Suprapubic skin (tissue), 4 donors: ENCODE measurements around the gene NQO2. TPM values are rescaled to one million over a fixed set of nuclear protein-coding genes. Genes with fewer than 3 reads are reported as not detected.
A peak's percentile ranks its signal among the peaks of the same experiment; 100 is the strongest.

ENCODE experiments used
- DNase-seq, 2 donors: peaks; one replicate each; pipeline ENCODE4 v3.0.0-alpha.2; 2019; ENCODE audit warnings: low spot score in 2 of 2
- H3K27ac ChIP-seq: fragments of 200-600 bp; sonication (generic); one replicate; pipeline ENCODE4 v1.5.1; 2019
- H3K27me3 ChIP-seq: fragments of 200-600 bp; sonication (generic); one replicate; pipeline ENCODE4 v1.5.1; 2019
- H3K36me3 ChIP-seq: fragments of 200-600 bp; sonication (generic); one replicate; pipeline ENCODE4 v1.5.1; 2019
- H3K4me1 ChIP-seq: fragments of 200-600 bp; sonication (generic); one replicate; pipeline ENCODE4 v1.5.1; 2019
- H3K4me3 ChIP-seq: fragments of 200-600 bp; sonication (generic); one replicate; pipeline ENCODE4 v1.5.1; 2019; ENCODE audit warnings: mild to moderate bottlenecking
- H3K9me3 ChIP-seq: fragments of 200-600 bp; sonication (generic); one replicate; pipeline ENCODE4 v1.5.1; 2019
- CTCF ChIP-seq, 2 donors: fragments of 200-600 bp in 1 of 2; fragments of 450-650 bp in 1 of 2; sonication (generic) in 1 of 2; IDR thresholded peaks; one replicate each; pipeline ENCODE4 v1.5.1; 2016 to 2019; ENCODE audit warnings: antibody characterized with exemption in 2 of 2, mild to moderate bottlenecking in 1 of 2, moderate library complexity in 1 of 2
- EP300 ChIP-seq: sonication (generic); formaldehyde crosslinking; IDR thresholded peaks from one replicate; pipeline ENCODE4 v1.6.1; 2017; ENCODE audit warnings: antibody characterized with exemption
- POLR2A ChIP-seq, 2 donors: fragments of 450-650 bp; IDR thresholded peaks; one replicate each; pipeline ENCODE4 v1.6.1; 2017; ENCODE audit warnings: antibody characterized with exemption in 2 of 2, mild to moderate bottlenecking in 2 of 2, moderate library complexity in 2 of 2
- POLR2AphosphoS5 ChIP-seq, 3 donors: sonication (generic); formaldehyde crosslinking; IDR thresholded peaks; one replicate each; pipeline ENCODE4 v1.6.1; 2017; ENCODE audit warnings: antibody characterized with exemption in 3 of 3
- WGBS: methylation state at CpG from one replicate; pipeline ENCODE4 v1.1.5; 2018; 5-methylcytosine and 5-hydroxymethylcytosine counted together
- total RNA-seq, 4 donors: library from RNA; depleted of rRNA; stranded (reverse); fragments of >200 nt; gene quantifications; one replicate each; pipeline ENCODE4 v1.1.0, GENCODE V29; 2016

NQO2 gene
- total RNA-seq, 4 donors from 2014 or later: 22.8 to 40.4 (median 38.3) TPM

DNA sequence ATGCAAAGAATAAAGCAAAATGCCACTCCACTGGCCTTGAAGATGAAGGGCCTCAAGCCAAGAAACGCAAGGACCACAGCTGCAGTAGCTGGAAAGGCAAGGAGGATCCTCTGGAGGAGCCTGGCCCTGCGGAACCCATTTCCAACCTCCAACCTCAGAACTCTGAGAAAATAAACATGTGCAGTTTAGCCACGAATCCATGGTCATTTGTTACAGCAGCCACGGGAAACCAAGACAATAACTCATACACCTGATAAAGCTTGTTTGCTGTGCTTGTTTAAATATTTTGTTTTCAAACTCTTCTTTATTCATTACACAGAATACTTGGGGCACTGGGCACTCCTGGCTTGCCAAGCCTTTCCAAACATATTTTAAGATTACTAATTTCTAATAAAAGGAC is 38.8 kb upstream of the NQO2 start:
- H3K4me1 ChIP-seq: peaks cover 35% of the 10 kb centered on the region
- H3K4me3 ChIP-seq: no peak overlapping the region
- no peak overlapping the region for H3K27ac ChIP-seq
- TF ChIP-seq POLR2A (IDR thresholded peaks at IDR 0.05): no peak
- TF ChIP-seq POLR2AphosphoS5 (IDR thresholded peaks at IDR 0.05): no peak
- no peak for TF ChIP-seq EP300
- no peak for TF ChIP-seq CTCF (IDR thresholded peaks at IDR 0.05)
- H3K27me3 ChIP-seq: no peaks in the 10 kb centered on the region
- peaks cover 3% of the 10 kb centered on the region for H3K36me3 ChIP-seq
- DNase-seq: no peak
- 79% methylated on average over 4 of the region's 4 CpGs for WGBS
- H3K9me3 ChIP-seq: no peaks in the 10 kb centered on the region

DNA sequence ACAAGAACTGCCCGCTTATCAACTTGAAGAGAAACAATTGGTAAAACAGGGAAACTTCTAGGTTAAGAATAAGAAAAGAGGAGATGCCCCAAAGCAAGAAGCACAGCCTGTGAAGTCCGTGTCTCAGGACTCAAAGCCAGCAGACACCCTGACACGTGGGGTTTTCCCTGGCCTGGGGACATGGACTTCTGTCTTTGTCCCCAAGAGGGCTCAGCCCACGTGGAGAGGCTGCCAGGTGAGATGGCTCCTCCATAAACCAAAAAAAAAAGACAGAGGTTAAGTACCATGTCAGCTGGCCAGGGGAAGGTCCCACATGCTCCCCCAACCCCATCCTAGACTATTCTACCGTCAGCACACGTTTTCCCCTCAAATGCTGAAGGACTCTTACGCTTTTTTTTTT is 38.2 kb upstream of the NQO2 start:
- WGBS: 83% methylated on average over 7 of the region's 7 CpGs
- peak in 1 of 2 donors; percentile 62 for DNase-seq
- no peak overlapping the region for H3K27ac ChIP-seq
- no peaks in the 10 kb centered on the region for H3K36me3 ChIP-seq
- H3K4me3 ChIP-seq: no peak overlapping the region
- H3K4me1 ChIP-seq: peaks cover 37% of the 10 kb centered on the region
- TF ChIP-seq POLR2A (IDR thresholded peaks at IDR 0.05) (no peak), POLR2AphosphoS5 (IDR thresholded peaks at IDR 0.05) (no peak), EP300 (no peak), CTCF (IDR thresholded peaks at IDR 0.05) (no peak)
- no peaks in the 10 kb centered on the region for H3K27me3 ChIP-seq
- H3K9me3 ChIP-seq: no peaks in the 10 kb centered on the region

DNA sequence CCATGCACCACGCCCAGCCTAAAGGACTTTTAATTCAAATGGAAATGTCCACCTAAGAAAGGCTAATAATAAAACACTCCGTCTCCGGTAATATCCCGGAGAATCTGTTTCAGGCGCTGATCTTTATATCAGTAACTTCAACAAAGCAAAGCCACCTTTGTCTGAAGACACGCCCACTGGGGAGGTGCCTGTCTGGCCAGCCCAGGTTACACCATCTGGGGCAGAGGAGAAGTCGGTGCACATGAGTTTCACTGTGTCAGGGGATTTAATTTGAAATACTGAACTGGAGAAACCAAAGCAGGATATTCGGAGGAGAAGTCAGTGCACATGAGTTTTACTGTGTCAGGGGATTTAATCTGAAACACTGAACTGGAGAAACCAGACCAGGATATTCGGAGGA is 37.7 kb upstream of the NQO2 start:
- H3K27me3 ChIP-seq: no peaks in the 10 kb centered on the region
- DNase-seq: peak in 1 of 2 donors; percentile 52
- TF ChIP-seq POLR2AphosphoS5 (IDR thresholded peaks at IDR 0.05) (no peak), CTCF (IDR thresholded peaks at IDR 0.05) (no peak), EP300 (no peak), POLR2A (IDR thresholded peaks at IDR 0.05) (no peak)
- no peak overlapping the region for H3K27ac ChIP-seq
- H3K4me3 ChIP-seq: no peak overlapping the region
- H3K4me1 ChIP-seq: peaks cover 35% of the 10 kb centered on the region
- no peaks in the 10 kb centered on the region for H3K9me3 ChIP-seq
- no peaks in the 10 kb centered on the region for H3K36me3 ChIP-seq
- whole genome bisulfite sequencing: 82% methylated on average over 9 of the region's 9 CpGs

DNA sequence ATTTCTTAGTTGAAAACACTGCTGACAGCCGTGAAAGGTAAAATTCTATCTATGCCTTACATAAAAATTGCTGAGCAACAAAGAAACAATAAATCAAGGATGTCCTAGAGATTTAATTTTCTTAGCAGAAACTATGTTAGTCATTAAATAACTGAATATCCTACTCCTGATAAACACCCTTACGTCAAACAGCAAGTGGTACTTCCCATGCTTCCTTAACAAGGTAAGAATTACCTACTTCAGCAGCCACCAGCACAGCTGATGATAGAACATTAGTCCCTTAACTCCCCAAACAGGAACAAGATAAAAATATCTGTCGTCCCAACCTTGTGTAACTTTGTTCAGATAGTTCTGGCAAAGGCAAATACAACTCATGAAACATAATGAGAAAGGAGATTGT is 37.1 kb upstream of the NQO2 start:
- Histone ChIP-seq H3K4me1 (peaks cover 29% of the 10 kb centered on the region), H3K27me3 (no peaks in the 10 kb centered on the region), H3K27ac (no peak overlapping the region), H3K9me3 (no peaks in the 10 kb centered on the region), H3K4me3 (no peak overlapping the region), H3K36me3 (no peaks in the 10 kb centered on the region)
- WGBS: 72% methylated on average over 3 of the region's 3 CpGs
- DNase-seq: no peak
- TF ChIP-seq POLR2A (IDR thresholded peaks at IDR 0.05): no peak
- TF ChIP-seq EP300: no peak
- TF ChIP-seq POLR2AphosphoS5 (IDR thresholded peaks at IDR 0.05): no peak
- TF ChIP-seq CTCF (IDR thresholded peaks at IDR 0.05): no peak

- TF ChIP-seq POLR2A (IDR thresholded peaks at IDR 0.05) (no peak), EP300 (no peak), POLR2AphosphoS5 (IDR thresholded peaks at IDR 0.05) (no peak), CTCF (IDR thresholded peaks at IDR 0.05) (no peak)
- peak in 1 of 2 donors; percentile 31 for DNase-seq
- no peaks in the 10 kb centered on the region for H3K9me3 ChIP-seq
- H3K36me3 ChIP-seq: no peaks in the 10 kb centered on the region
- H3K4me1 ChIP-seq: peaks cover 23% of the 10 kb centered on the region
- no peak overlapping the region for H3K4me3 ChIP-seq
- 91% methylated on average over 8 of the region's 8 CpGs for WGBS
- no peak overlapping the region for H3K27ac ChIP-seq
- H3K27me3 ChIP-seq: no peaks in the 10 kb centered on the region
These were observed 35.9 kb upstream of the NQO2 start for GRCh38 chr6:2963756-2964155.
